Smooth muscle cell (in vitro differentiated cells): Measurements from ENCODE around the gene SUCO. TPM values are rescaled to one million over a fixed set of nuclear protein-coding genes. Genes with fewer than 3 reads are reported as not detected.
A peak's percentile ranks its signal among the peaks of the same experiment; 100 is the strongest.

Experiments used
- DNase-seq: peaks from one replicate; lab custom pipeline; 2025; ENCODE audit not compliant: unreplicated experiment; lab: John Stamatoyannopoulos, UW
- H2AFZ ChIP-seq: fragments of 200-600 bp; sonication (generic); 2 replicates; pipeline ENCODE4 v1.6.0; 2016; ENCODE audit warnings: antibody characterized with exemption, low read depth, mild to moderate bottlenecking
- H3F3A ChIP-seq: fragments of 200-600 bp; sonication (generic); 2 replicates; pipeline ENCODE4 v1.6.0; 2017; ENCODE audit warnings: antibody characterized with exemption, low read depth
- H3K27ac ChIP-seq: fragments of 200-600 bp; sonication (generic); 2 replicates; pipeline ENCODE4 v1.5.1; 2016; ENCODE audit warnings: low read depth, mild to moderate bottlenecking
- H3K27me3 ChIP-seq: fragments of 200-600 bp; sonication (generic); 2 replicates; pipeline ENCODE4 v1.6.1; 2016; ENCODE audit warnings: low read depth, mild to moderate bottlenecking
- H3K36me3 ChIP-seq: fragments of 200-600 bp; sonication (generic); 2 replicates; pipeline ENCODE4 v1.5.1; 2016; ENCODE audit warnings: low read depth
- H3K4me1 ChIP-seq: fragments of 200-600 bp; sonication (generic); 2 replicates; pipeline ENCODE4 v1.5.1; 2016; ENCODE audit warnings: low read depth
- H3K4me2 ChIP-seq: fragments of 200-600 bp; sonication (generic); 2 replicates; pipeline ENCODE4 v1.6.0; 2016; ENCODE audit warnings: mild to moderate bottlenecking
- H3K4me3 ChIP-seq: fragments of 200-600 bp; sonication (generic); 2 replicates; pipeline ENCODE4 v1.5.1; 2016; ENCODE audit warnings: mild to moderate bottlenecking
- H3K79me2 ChIP-seq: fragments of 200-600 bp; sonication (generic); 2 replicates; pipeline ENCODE4 v1.6.0; 2016; ENCODE audit warnings: low read depth, mild to moderate bottlenecking
- H3K9ac ChIP-seq: fragments of 200-600 bp; sonication (generic); 2 replicates; pipeline ENCODE4 v1.6.0; 2016; ENCODE audit warnings: low read depth
- H3K9me3 ChIP-seq: fragments of 200-600 bp; sonication (generic); replicated peaks from 2 replicates; pipeline ENCODE4 v1.5.1; 2016; ENCODE audit warnings: low read depth
- H4K20me1 ChIP-seq: fragments of 200-600 bp; sonication (generic); 2 replicates; pipeline ENCODE4 v1.6.0; 2016; ENCODE audit warnings: low read depth
- WGBS: methylation state at CpG from one replicate; pipeline ENCODE4 v1.1.7; 2016; ENCODE audit warnings: low lambda C conversion rate; 5-methylcytosine and 5-hydroxymethylcytosine counted together
- polyA plus RNA-seq: library from polyadenylated mRNA; unstranded; fragments of >200 nt; fragmentation: Nextera tagmentation; extraction: Ambion mirVana; gene quantifications from 2 replicates; pipeline ENCODE4 v1.2.1, GENCODE V29; 2016
- total RNA-seq: library from RNA; depleted of rRNA; stranded (reverse); fragments of >200 nt; gene quantifications from 2 replicates; pipeline ENCODE4 v1.2.3, GENCODE V29; 2014
- TF ChIP-seq, protein P1 (sequence below): fragments of 200-600 bp; sonication (generic); IDR thresholded peaks from 2 replicates; pipeline ENCODE4 v1.5.1; 2017; ENCODE audit warnings: borderline replicate concordance, mild to moderate bottlenecking, antibody characterized with exemption; ENCODE audit not compliant: insufficient read depth, poor library complexity, severe bottlenecking

The SUCO gene, protein sequence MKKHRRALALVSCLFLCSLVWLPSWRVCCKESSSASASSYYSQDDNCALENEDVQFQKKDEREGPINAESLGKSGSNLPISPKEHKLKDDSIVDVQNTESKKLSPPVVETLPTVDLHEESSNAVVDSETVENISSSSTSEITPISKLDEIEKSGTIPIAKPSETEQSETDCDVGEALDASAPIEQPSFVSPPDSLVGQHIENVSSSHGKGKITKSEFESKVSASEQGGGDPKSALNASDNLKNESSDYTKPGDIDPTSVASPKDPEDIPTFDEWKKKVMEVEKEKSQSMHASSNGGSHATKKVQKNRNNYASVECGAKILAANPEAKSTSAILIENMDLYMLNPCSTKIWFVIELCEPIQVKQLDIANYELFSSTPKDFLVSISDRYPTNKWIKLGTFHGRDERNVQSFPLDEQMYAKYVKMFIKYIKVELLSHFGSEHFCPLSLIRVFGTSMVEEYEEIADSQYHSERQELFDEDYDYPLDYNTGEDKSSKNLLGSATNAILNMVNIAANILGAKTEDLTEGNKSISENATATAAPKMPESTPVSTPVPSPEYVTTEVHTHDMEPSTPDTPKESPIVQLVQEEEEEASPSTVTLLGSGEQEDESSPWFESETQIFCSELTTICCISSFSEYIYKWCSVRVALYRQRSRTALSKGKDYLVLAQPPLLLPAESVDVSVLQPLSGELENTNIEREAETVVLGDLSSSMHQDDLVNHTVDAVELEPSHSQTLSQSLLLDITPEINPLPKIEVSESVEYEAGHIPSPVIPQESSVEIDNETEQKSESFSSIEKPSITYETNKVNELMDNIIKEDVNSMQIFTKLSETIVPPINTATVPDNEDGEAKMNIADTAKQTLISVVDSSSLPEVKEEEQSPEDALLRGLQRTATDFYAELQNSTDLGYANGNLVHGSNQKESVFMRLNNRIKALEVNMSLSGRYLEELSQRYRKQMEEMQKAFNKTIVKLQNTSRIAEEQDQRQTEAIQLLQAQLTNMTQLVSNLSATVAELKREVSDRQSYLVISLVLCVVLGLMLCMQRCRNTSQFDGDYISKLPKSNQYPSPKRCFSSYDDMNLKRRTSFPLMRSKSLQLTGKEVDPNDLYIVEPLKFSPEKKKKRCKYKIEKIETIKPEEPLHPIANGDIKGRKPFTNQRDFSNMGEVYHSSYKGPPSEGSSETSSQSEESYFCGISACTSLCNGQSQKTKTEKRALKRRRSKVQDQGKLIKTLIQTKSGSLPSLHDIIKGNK (N-terminal part only)
- total RNA-seq (86.0 and 96.7 TPM in 2 replicates), polyA plus RNA-seq (16.9 and 28.7 TPM in 2 replicates)

DNA sequence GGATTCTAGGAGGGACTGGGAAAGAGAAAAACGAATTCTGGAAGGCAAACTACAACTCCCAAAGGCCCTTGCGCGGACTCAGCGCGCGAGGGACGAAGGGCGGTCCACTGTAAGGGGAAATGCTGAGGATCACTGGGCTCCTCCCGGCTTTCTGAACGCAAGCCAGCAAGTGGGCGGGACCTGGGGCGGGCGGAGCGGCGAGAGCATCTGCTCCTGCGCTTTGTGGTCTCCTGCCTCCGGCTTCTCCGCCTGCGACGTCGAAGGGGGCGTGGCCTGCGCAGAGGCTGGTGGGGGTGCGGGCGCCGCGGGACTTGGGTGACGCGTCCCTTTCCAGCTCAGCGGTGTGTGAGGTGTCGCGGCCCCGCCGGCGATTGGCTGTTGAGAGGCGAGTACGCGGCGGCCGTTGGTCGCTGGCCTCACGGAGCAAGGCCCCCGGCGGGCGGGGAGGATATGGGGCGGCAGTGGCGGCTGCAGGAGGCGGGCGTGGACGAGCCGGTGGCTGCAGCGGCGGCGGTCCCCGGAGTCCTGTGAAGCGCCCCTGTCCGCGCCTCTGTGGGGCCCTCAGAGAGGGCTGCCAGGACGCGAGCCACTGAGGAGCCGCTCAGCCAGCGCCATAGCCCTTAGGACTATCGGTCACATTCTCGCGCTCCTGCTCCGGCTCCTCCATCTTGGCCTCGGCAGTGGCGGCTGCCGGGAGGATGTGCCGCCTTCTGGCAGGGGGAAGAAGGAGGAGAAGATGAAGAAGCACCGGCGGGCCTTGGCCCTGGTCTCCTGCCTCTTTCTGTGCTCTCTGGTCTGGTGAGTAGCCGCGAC lies at the start of gene SUCO:
TSS of gene SUCO (plus strand) at position 451 of the 813 bp plus-strand sequence. CDS start at position 737, 286 bp downstream.
- H3K9ac ChIP-seq = peak within 1 kb of the TSS; percentile 88
- H2AFZ ChIP-seq = peak within 1 kb of the TSS; percentile 90
- H3K79me2 ChIP-seq = peaks cover 43% of the 10 kb centered on the region
- H4K20me1 ChIP-seq = peaks cover 44% of the 10 kb centered on the region
- H3K27ac ChIP-seq = peak within 1 kb of the TSS; percentile 95
- peak within 1 kb of the TSS; percentile 96 for H3K4me2 ChIP-seq
- H3F3A ChIP-seq = peaks cover 4% of the 10 kb centered on the region
- under 1% methylated on average over 73 of the region's 74 CpGs for WGBS
- no peaks in the 10 kb centered on the region for H3K27me3 ChIP-seq
- no peaks in the 10 kb centered on the region for H3K9me3 ChIP-seq
- DNase-seq = peak; percentile 98
- TF ChIP-seq, protein P1, sequence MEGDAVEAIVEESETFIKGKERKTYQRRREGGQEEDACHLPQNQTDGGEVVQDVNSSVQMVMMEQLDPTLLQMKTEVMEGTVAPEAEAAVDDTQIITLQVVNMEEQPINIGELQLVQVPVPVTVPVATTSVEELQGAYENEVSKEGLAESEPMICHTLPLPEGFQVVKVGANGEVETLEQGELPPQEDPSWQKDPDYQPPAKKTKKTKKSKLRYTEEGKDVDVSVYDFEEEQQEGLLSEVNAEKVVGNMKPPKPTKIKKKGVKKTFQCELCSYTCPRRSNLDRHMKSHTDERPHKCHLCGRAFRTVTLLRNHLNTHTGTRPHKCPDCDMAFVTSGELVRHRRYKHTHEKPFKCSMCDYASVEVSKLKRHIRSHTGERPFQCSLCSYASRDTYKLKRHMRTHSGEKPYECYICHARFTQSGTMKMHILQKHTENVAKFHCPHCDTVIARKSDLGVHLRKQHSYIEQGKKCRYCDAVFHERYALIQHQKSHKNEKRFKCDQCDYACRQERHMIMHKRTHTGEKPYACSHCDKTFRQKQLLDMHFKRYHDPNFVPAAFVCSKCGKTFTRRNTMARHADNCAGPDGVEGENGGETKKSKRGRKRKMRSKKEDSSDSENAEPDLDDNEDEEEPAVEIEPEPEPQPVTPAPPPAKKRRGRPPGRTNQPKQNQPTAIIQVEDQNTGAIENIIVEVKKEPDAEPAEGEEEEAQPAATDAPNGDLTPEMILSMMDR = no peak
- peaks cover 42% of the 10 kb centered on the region for H3K4me1 ChIP-seq
- H3K4me3 ChIP-seq = peak within 1 kb of the TSS; percentile 69
- H3K36me3 ChIP-seq = no peaks in the 10 kb centered on the region

DNA sequence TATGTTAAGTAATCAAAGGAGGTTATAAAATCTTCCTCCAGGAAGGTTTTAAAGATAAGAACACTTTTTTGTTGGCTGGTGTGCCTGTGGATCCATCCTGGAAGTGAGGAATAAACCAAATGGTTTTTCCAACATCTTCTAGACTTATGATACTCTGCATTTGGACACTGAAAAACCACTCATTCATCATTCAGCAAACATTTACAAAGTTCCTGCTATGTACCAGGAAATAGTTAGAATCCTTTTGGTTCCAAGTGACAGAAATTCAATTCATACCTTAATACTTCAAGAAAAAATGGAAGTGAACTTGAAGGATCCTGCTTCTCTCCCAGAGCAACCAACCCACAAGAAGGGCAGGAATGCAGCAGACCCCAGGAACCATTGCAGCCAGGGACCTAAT lies 49.5 kb upstream of the SUCO start:
- Histone ChIP-seq H3K79me2 (no peaks in the 10 kb centered on the region), H3K9me3 (no peaks in the 10 kb centered on the region), H3K27ac (peak overlapping the region; percentile 36), H3K36me3 (no peaks in the 10 kb centered on the region), H4K20me1 (no peaks in the 10 kb centered on the region), H3K9ac (no peak overlapping the region), H3K4me1 (no peaks in the 10 kb centered on the region), H3K4me3 (no peak overlapping the region), H3K27me3 (no peaks in the 10 kb centered on the region), H3F3A (no peaks in the 10 kb centered on the region), H3K4me2 (no peak overlapping the region), H2AFZ (no peak overlapping the region)
- TF ChIP-seq, protein P1 = no peak
- DNase-seq = no peak

DNA sequence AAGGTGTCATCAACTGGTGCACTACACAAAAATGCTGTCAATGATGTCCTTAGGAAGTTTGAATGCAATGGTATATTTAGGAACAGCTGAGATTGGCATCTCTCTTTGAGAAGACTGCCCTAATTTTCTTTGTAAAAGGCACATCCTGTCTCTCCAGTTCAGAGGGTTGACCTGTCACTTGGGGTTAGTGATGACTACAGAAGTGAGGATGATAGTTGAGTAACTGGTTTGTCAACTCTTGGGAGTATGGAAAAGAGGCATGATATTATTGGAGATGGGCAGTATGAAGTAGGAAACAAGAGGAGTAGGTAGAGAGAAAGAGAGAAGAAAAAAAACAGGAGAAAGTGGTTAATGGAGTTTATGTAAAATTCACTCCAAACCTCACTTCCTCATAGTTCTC lies 48.7 kb upstream of the SUCO start:
- H3K9ac ChIP-seq = no peak overlapping the region
- no peaks in the 10 kb centered on the region for H3F3A ChIP-seq
- H3K4me1 ChIP-seq = no peaks in the 10 kb centered on the region
- no peak overlapping the region for H3K4me3 ChIP-seq
- no peaks in the 10 kb centered on the region for H3K79me2 ChIP-seq
- DNase-seq = no peak
- H3K36me3 ChIP-seq = no peaks in the 10 kb centered on the region
- peak overlapping the region; percentile 36 for H3K27ac ChIP-seq
- no peaks in the 10 kb centered on the region for H3K9me3 ChIP-seq
- TF ChIP-seq, protein P1 = no peak
- no peaks in the 10 kb centered on the region for H4K20me1 ChIP-seq
- H3K27me3 ChIP-seq = no peaks in the 10 kb centered on the region
- no peak overlapping the region for H3K4me2 ChIP-seq
- no peak overlapping the region for H2AFZ ChIP-seq
